NB4 (cell line): ENCODE results near the gene PLA2G2D.
A peak's percentile ranks its signal among the peaks of the same experiment; 100 is the strongest.

ENCODE experiments used
- DNase-seq: peaks from one replicate; pipeline ENCODE4 v3.0.0; 2010; ENCODE audit warnings: low read depth
- H3K4me3 ChIP-seq: one replicate; pipeline ENCODE4 v1.5.1; 2011; ENCODE audit warnings: mild to moderate bottlenecking, low read depth, low read length, moderate library complexity
- CTCF ChIP-seq: IDR thresholded peaks from one replicate; pipeline ENCODE4 v1.5.1; 2012; ENCODE audit warnings: low read depth, low read length
- MAX ChIP-seq: IDR thresholded peaks from 2 replicates; pipeline ENCODE4 v1.6.1; 2011; ENCODE audit warnings: low read depth, low read length
- MYC ChIP-seq: IDR thresholded peaks from 2 replicates; pipeline ENCODE4 v1.6.1; 2011; ENCODE audit warnings: low read depth, low read length
- POLR2A ChIP-seq: IDR thresholded peaks from 2 replicates; pipeline ENCODE4 v1.6.1; 2011; ENCODE audit warnings: mild to moderate bottlenecking; ENCODE audit not compliant: insufficient read length; ENCODE audit errors: extremely low read depth

PLA2G2D gene

GRCh38 chr1:20108366-20109123, 10.8 kb downstream of the PLA2G2D start:
- TF ChIP-seq MAX (no peak), CTCF (no peak), MYC (no peak), POLR2A (no peak)
- DNase-seq: no peak
- no peak overlapping the region for H3K4me3 ChIP-seq

GRCh38 chr1:20107796-20108195, 11.5 kb downstream of the PLA2G2D start:
- no peak overlapping the region for H3K4me3 ChIP-seq
- TF ChIP-seq POLR2A (no peak), MAX (no peak), MYC (no peak), CTCF (no peak)
- DNase-seq: no peak

GRCh38 chr1:20107351-20107750, 12.0 kb downstream of the PLA2G2D start:
- TF ChIP-seq MYC (no peak), CTCF (no peak), MAX (no peak), POLR2A (no peak)
- H3K4me3 ChIP-seq: no peak overlapping the region
- DNase-seq: no peak

GRCh38 chr1:20105856-20106255, 13.5 kb downstream of the PLA2G2D start:
- TF ChIP-seq MAX: no peak
- no peak for TF ChIP-seq POLR2A
- H3K4me3 ChIP-seq: no peak overlapping the region
- DNase-seq: no peak

GRCh38 chr1:20102875-20103274, 16.5 kb downstream of the PLA2G2D start:
- TF ChIP-seq POLR2A: no peak
- TF ChIP-seq MYC: no peak
- no peak for TF ChIP-seq MAX
- no peak for TF ChIP-seq CTCF
- no peak for DNase-seq
- H3K4me3 ChIP-seq: no peak overlapping the region

- no peak overlapping the region for H3K4me3 ChIP-seq
- TF ChIP-seq MYC (no peak), MAX (peak; percentile 72), CTCF (peak; percentile 77), POLR2A (no peak)
- DNase-seq: peak; percentile 62
Measured at GRCh38 chr1:20100632-20101355, 18.5 kb downstream of the PLA2G2D start.
